GM23338 (cell line): Measurements from ENCODE around the gene SMG1. TPM values are rescaled to one million over a fixed set of nuclear protein-coding genes. Genes with fewer than 3 reads are reported as not detected.
"Not testable (repeated sequence)": the region's sequence is repeated elsewhere in the genome, so short reads cannot be mapped to it uniquely, and the experiment has no call there.

ENCODE experiments used
- ATAC-seq: fragments of 200-7000 bp; cut with Tn5 transposase; 3 replicates; pipeline ENCODE4 v1.9.1; 2020
- DNase-seq: peaks from one replicate; pipeline ENCODE4 v3.0.0-alpha.2; 2015; ENCODE audit warnings: low spot score
- H2AFZ ChIP-seq: fragments of 200-600 bp; sonication (generic); 2 replicates; pipeline ENCODE4 v1.8.0; 2016; ENCODE audit warnings: antibody characterized with exemption, mild to moderate bottlenecking, moderate library complexity
- H3F3A ChIP-seq: fragments of 200-600 bp; sonication (generic); replicated peaks from 2 replicates; pipeline ENCODE4 v1.8.0; 2017; ENCODE audit warnings: antibody characterized with exemption, mixed run types, low read depth
- H3K27ac ChIP-seq: fragments of 200-600 bp; sonication (generic); 2 replicates; pipeline ENCODE4 v1.6.1; 2016; ENCODE audit warnings: low read depth
- H3K27me3 ChIP-seq: fragments of 200-600 bp; sonication (generic); 2 replicates; pipeline ENCODE4 v1.8.0; 2016; ENCODE audit warnings: mild to moderate bottlenecking, mixed run types, moderate library complexity; ENCODE audit not compliant: insufficient read depth
- H3K36me3 ChIP-seq: fragments of 200-600 bp; sonication (generic); 2 replicates; pipeline ENCODE4 v1.8.0; 2016; ENCODE audit warnings: mild to moderate bottlenecking; ENCODE audit not compliant: insufficient read depth
- H3K4me1 ChIP-seq: fragments of 200-600 bp; sonication (generic); 2 replicates; pipeline ENCODE4 v1.8.0; 2016; ENCODE audit warnings: mild to moderate bottlenecking, moderate library complexity; ENCODE audit not compliant: insufficient read depth
- H3K4me2 ChIP-seq: fragments of 200-600 bp; sonication (generic); 2 replicates; pipeline ENCODE4 v1.7.1; 2017; ENCODE audit warnings: mixed run types
- H3K4me3 ChIP-seq: fragments of 200-600 bp; sonication (generic); 2 replicates; pipeline ENCODE4 v1.6.1; 2016; ENCODE audit warnings: mixed run types
- H3K79me2 ChIP-seq: fragments of 200-600 bp; sonication (generic); replicated peaks from 2 replicates; pipeline ENCODE4 v1.8.0; 2017; ENCODE audit warnings: mild to moderate bottlenecking; ENCODE audit not compliant: insufficient read depth
- H3K9me2 ChIP-seq: fragments of 200-600 bp; sonication (generic); 2 replicates; pipeline ENCODE4 v1.8.0; 2017; ENCODE audit not compliant: insufficient read depth
- H4K20me1 ChIP-seq: fragments of 200-600 bp; sonication (generic); replicated peaks from 2 replicates; pipeline ENCODE4 v1.8.0; 2017; ENCODE audit warnings: mild to moderate bottlenecking; ENCODE audit not compliant: insufficient read depth
- H3K27ac Mint-ChIP-seq: 2 replicates; pipeline ENCODE4 v1.8.0; 2020; ENCODE audit warnings: inconsistent platforms, mild to moderate bottlenecking, moderate library complexity, mixed read lengths
- H3K27me3 Mint-ChIP-seq: 3 replicates; pipeline ENCODE4 v1.8.0; 2022; ENCODE audit warnings: low read depth, mild to moderate bottlenecking, moderate library complexity, mixed read lengths, inconsistent platforms; ENCODE audit not compliant: insufficient read depth, poor library complexity
- H3K36me3 Mint-ChIP-seq: 3 replicates; pipeline ENCODE4 v1.8.0; 2021; ENCODE audit warnings: low read depth, mild to moderate bottlenecking, inconsistent platforms, moderate library complexity, mixed read lengths
- H3K4me1 Mint-ChIP-seq: 3 replicates; pipeline ENCODE4 v1.8.0; 2020; ENCODE audit warnings: mild to moderate bottlenecking, inconsistent platforms, mixed read lengths
- H3K4me3 Mint-ChIP-seq: 3 replicates; pipeline ENCODE4 v1.8.0; 2021; ENCODE audit warnings: moderate library complexity, mild to moderate bottlenecking, inconsistent platforms, mixed read lengths
- H3K9me3 Mint-ChIP-seq: 3 replicates; pipeline ENCODE4 v1.8.0; 2020; ENCODE audit warnings: moderate library complexity, mild to moderate bottlenecking, inconsistent platforms, mixed read lengths
- polyA plus RNA-seq: library from polyadenylated mRNA; unstranded; fragments of >200 nt; fragmentation: Nextera tagmentation; extraction: Ambion mirVana; gene quantifications from 2 replicates; pipeline ENCODE4 v1.2.1, GENCODE V29; 2016
- total RNA-seq: library from RNA; depleted of rRNA; stranded (reverse); fragments of >200 nt; shearing (Covaris generic); gene quantifications from 2 replicates; pipeline ENCODE4 v1.2.3, GENCODE V29; 2014

Gene SMG1
- total and polyA plus RNA-seq, 2 experiments from 2014 or later, result 18.6 to 119 TPM

- H2AFZ ChIP-seq, H3F3A ChIP-seq, DNase-seq, H3K4me1 ChIP-seq, H3K27ac Mint-ChIP-seq, H3K4me3 ChIP-seq, H3K9me2 ChIP-seq, H3K27me3 ChIP-seq, H3K4me3 Mint-ChIP-seq, H3K79me2 ChIP-seq, H3K9me3 Mint-ChIP-seq, H3K4me1 Mint-ChIP-seq, ATAC-seq, H3K27me3 Mint-ChIP-seq, H3K27ac ChIP-seq, H3K4me2 ChIP-seq, H4K20me1 ChIP-seq: not testable (repeated sequence)
- H3K36me3 Mint-ChIP-seq, result peaks cover 50% of the 10 kb centered on the region
- H3K36me3 ChIP-seq, result peaks cover 28% of the 10 kb centered on the region; the same call in 1 of the 2 replicates
Observed at GRCh38 chr16:18876301-18876700, 49.9 kb downstream of the SMG1 start.

GRCh38 chr16:18869043-18869771 lies 57.0 kb downstream of the SMG1 start:
- H3K4me1 Mint-ChIP-seq, result not testable (repeated sequence)

GRCh38 chr16:18866277-18866823 lies 59.9 kb downstream of the SMG1 start:
- not testable (repeated sequence) for H3K79me2 ChIP-seq, H3K4me1 ChIP-seq, H3K4me3 ChIP-seq, H4K20me1 ChIP-seq, H3K4me2 ChIP-seq, H3K27me3 ChIP-seq, H3K4me1 Mint-ChIP-seq, DNase-seq, H3K9me2 ChIP-seq, H3K27ac Mint-ChIP-seq, ATAC-seq, H3F3A ChIP-seq, H3K27me3 Mint-ChIP-seq, H3K4me3 Mint-ChIP-seq, H3K27ac ChIP-seq, H3K9me3 Mint-ChIP-seq, H2AFZ ChIP-seq
- H3K36me3 ChIP-seq, result peaks cover 39% of the 10 kb centered on the region
- H3K36me3 Mint-ChIP-seq, result peaks cover 71% of the 10 kb centered on the region

More at GRCh38 chr16:18869043-18869771, 57.0 kb downstream of the SMG1 start:
- H4K20me1 ChIP-seq, H3K79me2 ChIP-seq, H3K4me3 Mint-ChIP-seq, H3K4me2 ChIP-seq, H3K4me3 ChIP-seq, ATAC-seq, H3K9me2 ChIP-seq, DNase-seq, H3K27ac Mint-ChIP-seq, H2AFZ ChIP-seq, H3K27ac ChIP-seq, H3K27me3 Mint-ChIP-seq, H3F3A ChIP-seq, H3K9me3 Mint-ChIP-seq, H3K4me1 ChIP-seq, H3K27me3 ChIP-seq: not testable (repeated sequence)
- peaks cover 67% of the 10 kb centered on the region for H3K36me3 Mint-ChIP-seq
- H3K36me3 ChIP-seq, result peaks cover 33% of the 10 kb centered on the region

GRCh38 chr16:18862891-18863290 lies 63.3 kb downstream of the SMG1 start:
- not testable (repeated sequence) for H4K20me1 ChIP-seq, H3F3A ChIP-seq, H3K27ac Mint-ChIP-seq, H3K9me3 Mint-ChIP-seq, DNase-seq, H3K79me2 ChIP-seq, H3K27me3 ChIP-seq, H3K4me1 Mint-ChIP-seq, ATAC-seq, H3K4me3 ChIP-seq, H3K4me2 ChIP-seq, H3K4me3 Mint-ChIP-seq, H2AFZ ChIP-seq, H3K9me2 ChIP-seq, H3K27me3 Mint-ChIP-seq, H3K27ac ChIP-seq, H3K4me1 ChIP-seq
- H3K36me3 ChIP-seq, result peaks cover 32% of the 10 kb centered on the region
- H3K36me3 Mint-ChIP-seq, result peaks cover 67% of the 10 kb centered on the region
